ENCODE measurements around the gene CEP85.

CEP85 gene

GRCh38 chr1:26315874-26316850 is 82.2 kb downstream of the CEP85 start:
- no peak for DNase-seq (ENCODE audit: low read depth)

- no peak for DNase-seq (ENCODE audit: low read depth)
Measured at GRCh38 chr1:26317146-26317545, 83.1 kb downstream of the CEP85 start.

GRCh38 chr1:26317612-26318337 is 83.8 kb downstream of the CEP85 start, which contains the start of gene CD52:
Gene CD52, plus strand, starts transcription at chr1:26317958. Its CDS starts 60 bp downstream, at chr1:26318018.
- peak; percentile 63 for DNase-seq (ENCODE audit: low read depth)

- DNase-seq (ENCODE audit: low read depth) = no peak
Measured at GRCh38 chr1:26318338-26319064, 84.5 kb downstream of the CEP85 start.

DNA sequence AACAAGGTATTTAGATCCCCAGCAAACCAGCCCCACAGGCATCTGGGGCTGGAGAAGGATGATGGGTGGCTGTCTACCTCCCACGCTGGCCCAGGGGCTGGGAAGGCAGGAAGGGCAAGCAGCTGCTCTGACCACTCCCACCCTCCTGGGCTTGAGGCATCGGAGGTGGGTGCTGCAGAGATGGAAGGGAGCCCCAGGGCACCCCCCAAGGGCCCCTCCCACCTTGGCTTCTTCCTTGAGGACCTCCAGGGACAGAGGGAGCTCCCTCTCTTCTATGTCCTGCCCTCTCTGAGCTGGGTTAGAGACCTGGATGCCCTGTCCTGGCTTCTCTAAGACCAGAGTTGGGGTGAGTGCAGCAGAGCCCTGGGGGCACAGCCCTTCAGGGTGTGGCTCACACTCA is 86.9 kb downstream of the CEP85 start:
- no peak for DNase-seq (ENCODE audit: low read depth)

- DNase-seq (ENCODE audit: low read depth) = peak; percentile 93
Measured at GRCh38 chr1:26321315-26322041, 87.5 kb downstream of the CEP85 start.

- no peak for DNase-seq (ENCODE audit: low read depth)
Measured at GRCh38 chr1:26322042-26322331, 88.0 kb downstream of the CEP85 start.

DNA sequence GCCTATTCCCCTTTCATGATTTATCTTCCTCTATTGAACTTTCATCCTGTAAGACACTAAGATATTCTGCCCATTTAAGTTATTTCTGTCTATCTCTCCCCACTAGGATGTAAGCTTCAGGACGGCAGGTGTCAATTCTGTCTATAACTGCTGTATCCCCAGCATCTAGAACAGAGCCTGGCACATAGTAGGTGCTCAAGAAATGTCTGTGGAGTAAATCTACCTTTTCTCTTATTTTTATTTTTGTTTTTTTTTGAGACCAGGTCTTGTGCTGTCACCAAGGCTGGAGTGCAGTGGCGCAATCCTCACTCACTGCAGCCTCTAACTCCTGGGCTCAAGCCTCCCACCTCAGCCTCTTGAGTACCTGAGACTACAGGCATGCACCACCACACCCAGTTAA is 89.4 kb downstream of the CEP85 start:
- DNase-seq (ENCODE audit: low read depth) = no peak

DNA sequence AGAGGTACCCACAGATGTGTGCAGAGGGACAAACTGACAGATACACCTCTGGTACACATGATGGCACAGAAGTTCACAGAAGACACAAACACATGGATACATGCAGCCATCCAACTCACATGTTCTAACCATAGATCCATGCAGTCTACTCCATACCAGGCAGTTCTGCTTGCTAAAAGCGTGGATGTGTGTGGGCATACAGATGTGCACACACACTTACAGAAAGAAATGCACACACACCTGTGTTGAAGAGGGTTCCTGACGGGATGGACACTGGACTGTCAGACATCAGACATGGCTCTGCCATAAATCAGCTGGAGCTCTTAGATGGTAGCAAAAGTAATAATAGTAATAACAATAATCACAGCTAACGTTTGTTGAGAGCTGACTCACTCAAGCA is 90.5 kb downstream of the CEP85 start:
- DNase-seq (ENCODE audit: low read depth) = no peak

GRCh38 chr1:26327956-26328362 is 94.0 kb downstream of the CEP85 start:
- no peak for DNase-seq (ENCODE audit: low read depth)
